Caco-2 (cell line): ENCODE measurements around the gene OTUD5. TPM values are rescaled to one million over a fixed set of nuclear protein-coding genes. Genes with fewer than 3 reads are reported as not detected.

ENCODE experiments used
- BruUV-seq: library from RNA; stranded (reverse); fragments of 400-500 nt; replicated peaks from 2 replicates; lab custom pipeline; 2021; lab: Mats Ljungman, UMichigan
- CTCF ChIA-PET: fragments of 300-600 bp; sonication (Branson Sonifier 250); formaldehyde crosslinking; loops from one replicate; lab custom pipeline; 2022; ENCODE audit warnings: antibody characterized with exemption; lab: Charles Lee
- POLR2A ChIA-PET: fragments of 300-600 bp; sonication (Branson Sonifier 250); formaldehyde crosslinking; loops from one replicate; lab custom pipeline; 2022; ENCODE audit warnings: antibody characterized with exemption; lab: Charles Lee
- DNase-seq, 2 experiments: peaks; one replicate each; pipeline versions ENCODE4 v3.0.0 to v3.0.0-alpha.2; 2020 to 2022
- H3K27me3 ChIP-seq: replicated peaks from 2 replicates; pipeline ENCODE4 v1.6.0; 2011; ENCODE audit warnings: low read length; ENCODE audit not compliant: control insufficient read depth, insufficient read depth
- H3K36me3 ChIP-seq: 2 replicates; pipeline ENCODE4 v1.5.1; 2011; ENCODE audit warnings: low read length; ENCODE audit not compliant: control insufficient read depth, insufficient read depth
- H3K4me1 ChIP-seq: fragments of 250-450 bp; sonication (Bioruptor Pico); 2 replicates; pipeline ENCODE4 v1.5.1; 2020; ENCODE audit warnings: mild to moderate bottlenecking
- H3K4me3 ChIP-seq: 2 replicates; pipeline ENCODE4 v1.5.1; 2011; ENCODE audit warnings: low read depth, mild to moderate bottlenecking, control low read depth, low read length
- H3K9me3 ChIP-seq: fragments of 250-450 bp; sonication (Bioruptor Pico); 2 replicates; pipeline ENCODE4 v1.5.1; 2020; ENCODE audit warnings: mild to moderate bottlenecking, moderate library complexity
- H3K27ac Mint-ChIP-seq: one replicate; pipeline ENCODE4 v1.8.0; 2022; ENCODE audit warnings: mixed read lengths; ENCODE audit not compliant: unreplicated experiment
- H3K27me3 Mint-ChIP-seq: one replicate; pipeline ENCODE4 v1.8.0; 2022; ENCODE audit warnings: mixed read lengths; ENCODE audit not compliant: insufficient read depth, unreplicated experiment
- H3K36me3 Mint-ChIP-seq: one replicate; pipeline ENCODE4 v1.8.0; 2022; ENCODE audit warnings: mild to moderate bottlenecking, mixed read lengths; ENCODE audit not compliant: insufficient read depth, unreplicated experiment
- H3K4me1 Mint-ChIP-seq: one replicate; pipeline ENCODE4 v1.8.0; 2022; ENCODE audit warnings: low read depth, mixed read lengths; ENCODE audit not compliant: unreplicated experiment
- H3K4me3 Mint-ChIP-seq: one replicate; pipeline ENCODE4 v1.8.0; 2022; ENCODE audit warnings: mild to moderate bottlenecking, moderate library complexity, mixed read lengths; ENCODE audit not compliant: unreplicated experiment
- H3K9me3 Mint-ChIP-seq: one replicate; pipeline ENCODE4 v1.8.0; 2022; ENCODE audit warnings: mixed read lengths; ENCODE audit not compliant: unreplicated experiment
- intact Hi-C: fragments of 100-400 bp; cut with micrococcal nuclease; formaldehyde crosslinking; loops from one replicate; pipeline ENCODE4 v1.10.0; 2022; ENCODE audit not compliant: unreplicated experiment
- total RNA-seq: library from RNA; stranded (reverse); gene quantifications from 2 replicates; pipeline ENCODE4 v1.2.3, GENCODE V29; 2022
- TF ChIP-seq, protein P1 (sequence below), 2 experiments: fragments of 200-600 bp in 1 of 2; IDR thresholded peaks; 1 replicate in 1 of 2; 2 replicates in 1 of 2; pipeline versions ENCODE4 v1.5.1 to v1.8.0; 2011 to 2022; ENCODE audit warnings: antibody characterized with exemption in 1 of 2, control low read depth in 1 of 2, inconsistent platforms in 1 of 2, low read depth in 1 of 2, low read length in 1 of 2, mild to moderate bottlenecking in 1 of 2, moderate library complexity in 1 of 2; ENCODE audit not compliant: insufficient read depth in 1 of 2, severe bottlenecking in 1 of 2, unreplicated experiment in 1 of 2

OTUD5 gene
- total RNA-seq, 1 experiment from 2014 or later, result 40.6 TPM

DNA sequence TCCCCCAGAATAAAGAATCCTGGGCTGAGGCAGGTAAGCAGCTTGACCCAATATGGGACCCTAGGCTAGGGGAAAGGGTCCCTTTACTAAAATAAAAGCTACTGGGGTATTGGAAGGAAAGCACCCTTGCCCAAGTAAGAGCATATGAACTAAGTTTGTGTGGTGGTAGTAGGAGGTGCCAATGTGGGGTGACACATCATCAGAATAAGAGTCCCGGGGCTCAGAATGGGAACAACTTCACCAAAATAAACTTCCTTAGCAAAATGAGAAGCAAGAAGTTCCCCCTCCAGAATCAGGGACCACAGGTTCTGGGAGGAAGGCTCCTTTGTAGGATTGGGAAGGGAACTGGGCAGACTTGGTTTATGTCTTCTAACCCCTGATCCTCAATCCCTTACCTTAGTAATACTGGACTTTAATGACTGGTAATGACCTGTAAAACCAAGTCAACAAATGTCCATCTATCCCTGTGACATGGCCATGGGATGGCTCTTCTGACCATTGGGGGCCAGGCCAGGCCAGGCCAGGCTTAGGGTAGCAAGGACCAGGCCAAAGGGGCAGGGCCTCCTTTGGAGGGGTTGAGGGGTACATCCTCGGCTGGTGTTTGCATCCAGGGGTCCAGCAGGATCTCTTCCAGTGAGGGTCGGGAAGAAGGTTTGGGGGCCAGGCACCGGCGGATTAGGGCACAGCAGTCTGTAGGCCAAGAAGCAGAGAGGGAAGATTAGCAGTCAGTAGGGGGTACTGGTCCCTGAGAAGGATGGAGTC lies 43.6 kb downstream of the OTUD5 start:
- Mint-ChIP-seq H3K9me3 (no peaks in the 10 kb centered on the region), H3K36me3 (peaks cover 49% of the 10 kb centered on the region), H3K27ac (no peak overlapping the region), H3K27me3 (no peaks in the 10 kb centered on the region), H3K4me1 (peaks cover 34% of the 10 kb centered on the region), H3K4me3 (no peak overlapping the region)
- Histone ChIP-seq H3K36me3 (no peaks in the 10 kb centered on the region; the same call in 1 of the 2 replicates), H3K9me3 (no peaks in the 10 kb centered on the region), H3K4me1 (peaks cover 10% of the 10 kb centered on the region; the same call in 1 of the 2 replicates), H3K27me3 (no peaks in the 10 kb centered on the region), H3K4me3 (no peak overlapping the region)
- BruUV-seq, result no TSS peak
- ChIA-PET CTCF (no interaction called here), POLR2A (no interaction called here)
- TF ChIP-seq, protein P1, sequence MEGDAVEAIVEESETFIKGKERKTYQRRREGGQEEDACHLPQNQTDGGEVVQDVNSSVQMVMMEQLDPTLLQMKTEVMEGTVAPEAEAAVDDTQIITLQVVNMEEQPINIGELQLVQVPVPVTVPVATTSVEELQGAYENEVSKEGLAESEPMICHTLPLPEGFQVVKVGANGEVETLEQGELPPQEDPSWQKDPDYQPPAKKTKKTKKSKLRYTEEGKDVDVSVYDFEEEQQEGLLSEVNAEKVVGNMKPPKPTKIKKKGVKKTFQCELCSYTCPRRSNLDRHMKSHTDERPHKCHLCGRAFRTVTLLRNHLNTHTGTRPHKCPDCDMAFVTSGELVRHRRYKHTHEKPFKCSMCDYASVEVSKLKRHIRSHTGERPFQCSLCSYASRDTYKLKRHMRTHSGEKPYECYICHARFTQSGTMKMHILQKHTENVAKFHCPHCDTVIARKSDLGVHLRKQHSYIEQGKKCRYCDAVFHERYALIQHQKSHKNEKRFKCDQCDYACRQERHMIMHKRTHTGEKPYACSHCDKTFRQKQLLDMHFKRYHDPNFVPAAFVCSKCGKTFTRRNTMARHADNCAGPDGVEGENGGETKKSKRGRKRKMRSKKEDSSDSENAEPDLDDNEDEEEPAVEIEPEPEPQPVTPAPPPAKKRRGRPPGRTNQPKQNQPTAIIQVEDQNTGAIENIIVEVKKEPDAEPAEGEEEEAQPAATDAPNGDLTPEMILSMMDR (IDR thresholded peaks at IDR 0.05; ENCODE audit: insufficient read depth in 1 of 2, low read depth in 1 of 2, low read length in 1 of 2, severe bottlenecking in 1 of 2, unreplicated experiment in 1 of 2), result no peak
- intact Hi-C loops, result loop anchor here (2.0 kb wide), 1 partner anchor 59 kb away; no protein-coding TSS in a partner anchor
- DNase-seq, result no peak

GRCh38 chrX:48911412-48912182 lies 45.8 kb downstream of the OTUD5 start, which contains the start of gene SLC35A2:
Gene SLC35A2, minus strand, starts transcription at chrX:48911646. Its CDS starts 10 bp downstream, at chrX:48911636.
- ChIA-PET POLR2A (interaction anchor here (0.6 to 1.6 kb wide), 11 partner anchors 9 to 1261 kb away, joined by 3 to 24 read pairs (median 4); partner anchors contain the start of genes ELK1, HDAC6, PQBP1 and TIMM17B), CTCF (interaction anchor here (1.0 to 1.5 kb wide), 6 partner anchors 14 to 244 kb away, joined by 3 to 4 read pairs (median 4); partner anchors contain the start of genes PQBP1 and TIMM17B)
- Mint-ChIP-seq H3K9me3 (no peaks in the 10 kb centered on the region), H3K4me1 (peaks cover 21% of the 10 kb centered on the region), H3K36me3 (peaks cover 33% of the 10 kb centered on the region), H3K4me3 (peak within 1 kb of the TSS; percentile 95), H3K27ac (peak within 1 kb of the TSS; percentile 100), H3K27me3 (no peaks in the 10 kb centered on the region)
- peak within 1 kb of the TSS; percentile 87 for H3K4me3 ChIP-seq
- no peaks in the 10 kb centered on the region for H3K9me3 ChIP-seq
- peak; percentile 86 to 91 for DNase-seq
- TF ChIP-seq, protein P1 (IDR thresholded peaks at IDR 0.05; ENCODE audit: insufficient read depth in 1 of 2, low read depth in 1 of 2, low read length in 1 of 2, severe bottlenecking in 1 of 2, unreplicated experiment in 1 of 2), result no peak
- 0 out of 2 replicates have a peak, but pooled peaks cover 7% of the 10 kb centered on the region for H3K4me1 ChIP-seq
- H3K36me3 ChIP-seq, result no peaks in the 10 kb centered on the region; the same call in 1 of the 2 replicates
- intact Hi-C loops, result loop anchor here (1.0 to 2.0 kb wide), 2 partner anchors 13 to 57 kb away; no protein-coding TSS in a partner anchor
- BruUV-seq, result no TSS peak
- no peaks in the 10 kb centered on the region for H3K27me3 ChIP-seq
